ENCODE results near the gene LRIT3.
"Not testable (repeated sequence)": the region's sequence is repeated elsewhere in the genome, so short reads cannot be mapped to it uniquely, and the experiment has no call there.

The LRIT3 gene

DNA sequence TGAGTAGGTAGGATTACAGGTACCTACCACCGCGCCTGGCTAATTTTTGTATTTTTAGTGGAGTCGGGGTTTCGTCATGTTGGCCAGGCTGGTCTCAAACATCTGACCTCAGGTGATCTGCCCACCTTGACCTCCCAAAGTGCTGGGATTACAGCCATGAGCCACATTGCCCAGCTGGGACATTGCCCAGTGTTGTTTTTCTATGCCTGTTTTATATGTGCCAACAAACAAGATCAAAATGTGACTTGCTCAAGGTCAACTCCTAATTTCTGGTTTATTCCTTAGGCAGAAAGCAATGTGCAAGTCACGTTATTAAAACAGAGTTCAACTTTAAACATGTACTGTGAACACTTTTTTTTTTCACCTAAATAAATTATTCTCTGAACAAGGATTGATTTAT is 2.7 kb downstream of the LRIT3 start:
- DNase-seq = no peak

DNA sequence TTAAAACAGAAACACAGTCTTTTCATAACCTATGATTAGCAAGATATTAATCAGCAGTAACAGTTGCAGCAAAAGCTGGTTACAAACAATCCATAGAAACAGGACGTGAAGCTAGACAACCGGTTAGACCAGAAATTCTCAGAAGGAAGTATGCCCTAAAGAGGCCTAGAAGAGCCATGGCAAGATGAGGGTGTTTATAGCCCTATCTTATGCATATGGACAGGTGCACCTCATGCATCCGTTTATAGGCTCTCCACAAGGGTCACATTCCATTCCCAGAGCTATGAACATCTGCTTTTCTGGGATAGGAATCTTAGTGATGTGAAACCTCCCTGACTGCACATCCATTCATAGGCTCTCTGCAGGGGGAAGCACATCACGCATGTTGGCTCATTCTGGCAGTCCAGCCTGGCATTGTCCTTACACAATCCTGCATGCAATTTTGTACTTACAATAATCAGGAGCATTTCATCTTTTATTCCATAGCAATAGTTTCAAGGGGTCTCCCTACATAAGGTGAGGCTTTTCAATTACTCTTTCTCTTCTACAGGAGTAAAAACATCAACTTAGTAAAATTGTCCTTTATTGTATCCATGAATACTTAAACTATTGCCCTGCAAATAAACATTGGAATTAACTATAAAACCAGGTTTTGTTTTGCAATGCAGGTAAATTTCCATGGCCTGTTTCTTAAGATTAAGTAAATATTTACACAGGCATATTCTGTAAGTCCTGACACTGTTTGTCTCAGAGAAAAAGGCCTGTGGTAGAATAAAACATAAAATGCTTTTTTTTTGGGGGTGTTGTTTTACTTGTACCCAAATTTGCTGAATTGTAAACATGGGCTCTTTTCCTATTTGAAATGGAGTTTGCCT is 11.8 kb downstream of the LRIT3 start:
- DNase-seq = not testable (repeated sequence)

- no peak for DNase-seq
Measured at GRCh38 chr4:109861271-109861670, 13.4 kb downstream of the LRIT3 start.

DNA sequence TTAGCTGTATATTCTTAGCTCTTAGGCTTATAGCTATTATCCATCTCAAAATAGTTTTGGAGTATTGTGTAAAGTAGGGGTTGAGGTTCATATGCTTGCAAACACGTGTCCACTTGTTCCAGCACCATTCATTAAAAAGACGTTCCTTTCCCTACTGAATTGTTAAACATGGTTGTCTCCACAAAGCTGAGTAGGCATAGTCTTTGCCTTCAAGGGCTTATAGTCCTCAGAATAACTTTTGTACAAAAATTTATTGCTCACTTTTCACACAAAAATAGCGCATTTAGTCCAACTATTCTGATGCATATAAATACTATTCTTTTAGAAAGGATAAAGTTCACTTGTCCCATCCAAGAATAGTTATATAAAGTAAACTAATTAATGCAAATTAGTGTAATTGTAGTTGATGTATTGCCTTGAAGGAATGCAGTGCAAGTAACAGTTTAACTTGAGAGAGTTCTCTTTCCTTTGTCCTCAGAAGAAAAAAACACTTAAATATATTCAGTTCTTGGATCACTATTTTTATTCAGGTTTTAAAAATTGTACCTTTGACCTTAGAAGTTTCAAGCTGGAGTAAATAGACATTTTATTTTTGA is 14.1 kb downstream of the LRIT3 start:
- DNase-seq = no peak

DNA sequence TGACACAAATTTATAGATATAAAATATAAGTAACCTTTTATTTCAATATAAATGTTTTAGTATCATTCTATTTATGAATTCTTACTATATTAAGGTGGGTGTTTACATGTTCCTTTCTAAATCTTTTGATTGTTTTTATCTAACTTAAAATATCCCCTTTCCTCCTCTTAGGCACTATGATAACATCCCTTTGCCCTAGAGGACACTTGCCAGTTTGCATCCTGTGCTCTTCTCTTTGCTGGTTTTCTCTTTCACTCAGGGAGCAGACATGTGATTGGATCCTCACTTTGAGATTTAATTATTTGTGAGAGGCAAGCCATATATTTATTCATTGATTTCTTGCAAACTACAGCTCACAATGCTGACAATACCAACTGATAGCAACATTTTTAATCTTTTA is 16.2 kb downstream of the LRIT3 start:
- DNase-seq = no peak

GRCh38 chr4:109870061-109870460 is 22.2 kb downstream of the LRIT3 start:
- DNase-seq = no peak

DNA sequence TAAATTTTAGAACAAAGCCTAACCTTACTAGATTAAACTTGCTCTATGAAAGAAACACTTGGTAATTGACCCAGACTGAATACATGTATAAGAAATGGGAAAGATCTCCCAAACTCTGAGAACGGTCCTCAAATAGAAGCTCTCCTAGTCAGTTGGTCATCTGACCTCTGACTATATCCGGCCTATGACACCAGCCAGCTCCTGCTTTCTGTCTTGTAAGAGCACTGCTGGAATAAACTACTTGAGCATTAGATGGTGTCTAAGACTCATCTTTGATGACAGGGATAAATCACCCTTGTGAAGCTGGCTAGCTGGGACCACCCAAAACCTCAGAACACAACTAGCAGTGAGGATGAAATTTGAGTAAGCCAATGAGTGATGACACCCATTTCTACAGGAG is 24.2 kb downstream of the LRIT3 start:
- no peak for DNase-seq

DNA sequence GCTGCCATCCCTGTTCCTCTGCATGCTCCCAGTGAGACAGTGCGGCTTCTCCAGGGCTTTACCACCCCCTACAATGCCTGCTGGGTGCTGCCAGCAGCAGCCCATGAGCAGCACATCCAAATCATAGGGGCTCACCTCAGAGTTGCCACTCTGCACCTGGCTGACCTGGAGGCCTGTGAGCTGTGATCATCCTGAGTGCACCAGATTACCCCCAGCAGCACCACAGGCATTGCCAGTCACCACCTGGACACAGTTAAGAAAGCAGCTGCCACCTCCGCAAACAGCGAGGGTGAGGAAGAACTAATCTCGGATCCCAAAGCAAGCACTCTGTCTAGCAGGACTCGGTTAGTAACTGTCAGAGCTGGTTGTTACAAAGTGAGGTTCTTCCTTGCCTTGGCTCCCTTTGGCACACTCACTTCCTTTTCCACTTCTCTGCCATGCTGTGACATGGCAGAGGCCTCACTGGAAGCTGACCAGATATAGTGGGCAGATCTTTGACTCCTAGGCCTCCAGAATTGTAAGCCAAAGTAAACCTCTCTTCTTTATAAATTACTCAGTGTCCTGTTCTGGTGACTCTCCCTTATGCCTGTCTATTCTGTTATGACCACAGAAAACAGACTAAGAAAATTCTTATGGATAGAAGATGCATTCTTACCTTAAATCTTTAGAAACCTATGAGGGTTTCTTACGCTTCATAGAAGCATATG is 25.2 kb downstream of the LRIT3 start:
- no peak for DNase-seq

DNA sequence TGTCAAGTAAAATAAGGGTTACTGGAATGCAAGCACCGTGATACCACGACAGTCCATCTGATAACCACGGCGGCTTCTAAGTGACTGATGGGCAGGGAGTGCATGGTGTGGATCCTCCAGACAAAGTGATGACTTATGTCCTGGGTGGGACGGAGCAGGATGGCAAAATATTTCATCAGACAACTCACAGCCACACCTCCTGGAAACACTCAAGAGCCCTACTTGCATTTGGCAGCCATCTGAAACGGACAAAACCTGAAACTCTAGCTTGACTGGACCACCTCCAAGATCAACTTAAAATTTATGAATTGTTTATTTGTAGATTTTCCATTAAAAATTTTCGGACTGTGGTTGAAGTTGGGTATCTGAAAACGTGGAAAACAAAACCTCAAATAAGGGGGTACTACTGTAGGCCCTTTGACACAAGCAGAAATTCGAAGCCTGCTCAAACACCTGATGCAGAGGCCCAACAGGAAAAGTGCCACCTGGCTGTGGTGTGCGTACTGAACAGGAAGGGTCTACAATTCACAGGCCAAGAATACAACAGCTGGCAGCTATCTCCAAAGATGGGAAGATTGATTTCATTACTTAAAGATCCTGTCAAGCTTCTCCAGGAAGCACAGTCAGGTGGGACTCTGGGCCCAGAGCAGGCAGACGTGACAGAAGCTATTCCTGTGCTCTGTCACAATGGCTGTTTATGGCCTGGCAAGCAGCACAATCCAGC is 26.0 kb downstream of the LRIT3 start:
- no peak for DNase-seq

DNA sequence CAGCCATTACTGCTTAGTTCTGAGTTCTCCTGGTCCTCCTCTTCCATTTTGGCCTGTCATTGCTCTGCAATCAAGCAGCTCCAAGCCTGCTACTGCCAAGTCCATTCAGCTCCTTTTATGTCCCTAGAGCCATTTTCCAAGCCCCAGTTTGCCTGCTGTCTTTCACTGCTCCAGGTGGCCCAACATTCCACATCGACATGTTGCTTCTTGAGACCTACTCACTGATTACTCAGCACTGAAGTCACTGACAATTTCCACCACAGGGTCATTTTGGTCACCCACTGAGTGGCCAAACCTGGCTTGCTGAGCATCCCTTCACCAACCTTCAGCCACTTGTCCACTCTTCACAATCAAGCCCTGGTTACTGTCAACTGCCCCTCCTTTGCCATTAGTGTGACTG is 27.2 kb downstream of the LRIT3 start:
- no peak for DNase-seq

DNA sequence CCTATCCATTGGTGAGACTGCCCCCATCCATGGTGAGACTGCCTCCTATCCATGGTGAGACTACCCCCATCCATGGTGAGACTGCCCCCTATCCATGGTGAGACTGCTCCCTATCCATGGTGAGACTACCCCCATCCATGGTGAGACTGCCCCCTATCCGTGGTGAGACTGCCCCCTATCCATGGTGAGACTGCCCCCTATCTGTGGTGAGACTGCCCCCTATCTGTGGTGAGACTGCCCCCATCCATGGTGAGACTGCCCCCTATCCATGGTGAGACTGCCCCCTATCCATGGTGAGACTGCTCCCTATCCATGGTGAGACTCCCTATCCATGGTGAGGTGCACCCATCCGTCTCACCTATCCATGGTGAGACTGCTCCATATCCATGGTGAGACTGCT is 27.6 kb downstream of the LRIT3 start:
- not testable (repeated sequence) for DNase-seq

DNA sequence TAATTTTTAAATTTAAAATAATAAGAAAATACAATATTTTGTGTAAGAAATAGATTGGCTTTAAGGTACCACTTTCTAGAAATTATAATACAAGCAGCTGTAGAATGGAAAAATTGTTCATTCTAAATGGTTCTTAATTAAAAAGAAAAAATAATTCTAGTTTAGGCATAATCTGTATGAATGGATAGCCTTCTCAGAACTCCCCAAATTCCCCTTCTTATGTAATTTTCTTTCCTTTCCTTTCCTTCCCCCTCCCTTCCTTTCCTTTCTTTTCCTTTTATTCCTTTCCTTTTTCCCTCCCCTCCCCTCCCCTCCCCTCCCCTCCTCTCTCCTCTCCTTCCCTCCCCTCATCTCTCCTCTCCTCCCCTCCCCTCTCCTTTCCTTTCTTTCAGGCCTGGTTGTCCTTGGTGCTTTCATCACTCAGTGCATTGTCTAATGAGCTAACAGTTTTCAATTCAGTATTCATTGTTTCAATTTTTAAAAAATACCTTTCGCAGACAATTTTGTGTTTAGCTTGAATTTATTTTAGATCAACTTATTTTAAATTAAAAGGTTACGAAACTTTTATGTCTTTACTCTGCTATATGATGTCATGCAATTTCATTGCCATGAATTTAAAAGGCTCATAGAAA is 28.8 kb downstream of the LRIT3 start:
- no peak for DNase-seq

- DNase-seq = no peak
Measured at GRCh38 chr4:109877400-109877799, 29.5 kb downstream of the LRIT3 start.

- DNase-seq = no peak
Measured at GRCh38 chr4:109878355-109878754, 30.4 kb downstream of the LRIT3 start.

DNA sequence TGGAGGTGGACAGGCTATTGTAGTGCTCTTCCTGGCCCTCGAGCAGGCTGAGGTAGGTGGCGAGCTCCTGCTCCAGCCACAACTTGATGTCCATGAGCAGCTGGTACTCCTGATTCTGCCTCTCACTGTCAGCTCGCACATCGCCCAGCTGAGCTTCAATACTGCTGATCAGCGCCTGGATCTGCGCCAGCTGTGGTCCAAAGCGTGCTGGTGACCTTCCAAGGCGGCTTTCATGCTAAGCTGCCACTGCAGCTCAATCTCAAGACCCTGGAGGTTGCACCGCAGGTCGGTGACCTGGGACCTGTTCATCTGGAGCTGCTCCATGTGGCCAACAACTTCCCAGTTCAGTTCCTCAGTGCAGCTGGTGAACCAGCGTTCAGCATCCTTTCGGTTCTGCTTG is 31.2 kb downstream of the LRIT3 start:
- DNase-seq = no peak

DNA sequence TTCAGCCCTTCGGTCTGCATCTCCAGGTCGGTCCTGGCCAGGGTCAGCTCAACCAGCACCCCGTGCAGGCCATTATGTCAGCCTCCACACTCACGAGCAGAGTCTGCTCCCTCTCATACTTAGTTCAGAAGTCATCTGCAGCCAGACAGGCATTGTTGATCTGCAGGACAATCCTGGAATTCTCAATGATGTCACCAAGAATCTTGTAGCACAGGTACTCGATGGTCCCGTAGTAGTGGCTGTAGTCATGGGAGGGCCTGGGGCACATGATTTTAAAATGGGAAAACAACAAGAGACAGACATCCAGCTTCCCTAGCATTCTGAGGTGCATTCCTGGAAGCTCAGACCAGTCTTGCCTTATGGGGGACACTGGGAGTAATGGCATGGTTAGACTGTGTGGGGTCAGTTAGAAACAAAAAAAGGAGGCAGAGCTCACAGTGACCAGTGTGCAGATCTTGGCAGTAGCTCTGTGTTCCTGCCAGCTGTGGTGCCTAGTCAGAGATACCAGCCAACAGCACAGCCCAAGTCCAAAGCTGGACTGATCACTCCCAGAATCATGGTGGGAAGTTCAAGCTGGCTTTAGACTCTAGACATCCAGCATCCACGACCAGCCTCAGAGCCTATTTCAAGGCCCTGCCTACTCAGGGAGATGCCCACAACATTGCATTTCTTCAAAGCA is 31.9 kb downstream of the LRIT3 start:
- no peak for DNase-seq

DNA sequence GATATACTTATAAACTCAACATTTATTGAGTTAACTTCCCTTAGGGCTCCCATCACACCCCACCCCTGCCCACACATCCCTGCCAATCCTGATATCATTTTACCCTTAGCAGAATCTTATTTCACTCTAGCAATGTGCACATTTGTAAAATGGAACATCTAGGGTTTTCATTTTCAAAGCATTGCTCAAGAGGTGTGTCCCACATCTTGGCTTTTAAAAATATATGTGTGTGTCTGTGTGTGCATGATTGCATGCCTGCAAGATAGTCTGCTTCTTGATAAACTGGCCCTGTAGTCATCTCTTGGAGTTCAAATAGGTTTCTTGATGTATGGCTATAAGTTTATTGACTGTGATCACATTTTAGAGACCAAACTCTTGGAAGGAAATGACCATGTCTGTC is 38.4 kb downstream of the LRIT3 start:
- DNase-seq = no peak

DNA sequence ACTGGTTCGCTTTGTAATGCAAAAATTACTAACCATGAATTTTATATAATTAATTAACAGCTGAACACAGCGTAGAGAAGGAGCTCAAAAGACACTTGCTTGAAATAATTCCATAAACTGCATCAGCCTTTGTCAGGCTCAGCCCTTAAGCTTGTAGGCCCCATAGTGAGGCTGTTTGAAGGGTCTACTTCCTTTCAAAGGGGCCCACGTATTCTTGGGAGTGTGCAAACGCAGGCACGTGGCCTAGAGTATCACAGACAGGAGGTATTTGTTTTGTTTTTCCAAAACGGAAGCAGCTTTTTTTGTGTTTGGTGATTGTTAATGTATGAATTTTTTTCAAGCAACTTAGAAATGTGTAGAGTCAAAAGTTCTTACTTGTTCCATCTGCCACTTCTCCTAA is 39.2 kb downstream of the LRIT3 start:
- no peak for DNase-seq

GRCh38 chr4:109890076-109890475 is 42.2 kb downstream of the LRIT3 start:
- no peak for DNase-seq

- DNase-seq = no peak
Measured at GRCh38 chr4:109902559-109903251, 54.8 kb downstream of the LRIT3 start.

- no peak for DNase-seq
Measured at GRCh38 chr4:109908731-109909130, 60.8 kb downstream of the LRIT3 start.

- no peak for DNase-seq
Measured at GRCh38 chr4:109910256-109910655, 62.3 kb downstream of the LRIT3 start.
